HEK293 (cell line): ENCODE data around the gene ROBO1.
A peak's percentile ranks its signal among the peaks of the same experiment; 100 is the strongest.

Experiments
- CTCF ChIA-PET: fragments of 350-600 bp; formaldehyde crosslinking; extraction: SDS; loops from one replicate; lab custom pipeline; 2021; ENCODE audit warnings: antibody characterized with exemption; lab: Yijun Ruan, JAX
- POLR2A ChIA-PET: fragments of 300-600 bp; formaldehyde crosslinking; extraction: SDS; loops from one replicate; lab custom pipeline; 2020; ENCODE audit warnings: antibody characterized with exemption, inconsistent platforms; lab: Yijun Ruan, JAX
- H3K27ac ChIP-seq: fragments of 200-500 bp; sonication (Bioruptor generic); 2 replicates; pipeline ENCODE4 v1.5.1; 2014; ENCODE audit warnings: low read depth, low read length, control low read depth, inconsistent platforms; ENCODE audit errors: extremely low read depth
- H3K36me3 ChIP-seq, 2 experiments: fragments of 200-500 bp in 1 of 2; sonication (Bioruptor generic) in 1 of 2; 1 replicate in 1 of 2; 2 replicates in 1 of 2; pipeline ENCODE4 v1.5.1; 2014 to 2017; ENCODE audit warnings: inconsistent platforms in 2 of 2, low read length in 2 of 2; ENCODE audit not compliant: control insufficient read depth in 2 of 2, insufficient read depth in 1 of 2
- H3K4me1 ChIP-seq: fragments of 200-500 bp; sonication (Bioruptor generic); 2 replicates; pipeline ENCODE4 v1.5.1; 2014; ENCODE audit warnings: mild to moderate bottlenecking, low read length, inconsistent platforms; ENCODE audit not compliant: control insufficient read depth, insufficient read depth
- H3K4me3 ChIP-seq: 2 replicates; pipeline ENCODE4 v1.5.1; 2011; ENCODE audit warnings: low read depth, mild to moderate bottlenecking, control low read depth, low read length, moderate library complexity
- H3K9me3 ChIP-seq: fragments of 200-500 bp; sonication (Bioruptor generic); 2 replicates; pipeline ENCODE4 v1.5.1; 2014; ENCODE audit warnings: low read depth, low read length, inconsistent platforms; ENCODE audit not compliant: control insufficient read depth, insufficient read depth
- GLI4 ChIP-seq: fragments of 450-650 bp; formaldehyde crosslinking; IDR thresholded peaks from 2 replicates; pipeline ENCODE4 v1.5.1; 2016; ENCODE audit warnings: missing biosample characterization, missing genetic modification characterization
- KLF16 ChIP-seq: fragments of 450-650 bp; formaldehyde crosslinking; IDR thresholded peaks from 2 replicates; pipeline ENCODE4 v1.5.1; 2017; ENCODE audit warnings: missing biosample characterization, missing genetic modification characterization
- OSR2 ChIP-seq: fragments of 450-650 bp; formaldehyde crosslinking; IDR thresholded peaks from 2 replicates; pipeline ENCODE4 v1.5.1; 2016; ENCODE audit warnings: missing biosample characterization, missing genetic modification characterization
- PRDM6 ChIP-seq: fragments of 450-650 bp; formaldehyde crosslinking; IDR thresholded peaks from 2 replicates; pipeline ENCODE4 v1.5.1; 2017; ENCODE audit warnings: missing biosample characterization, missing genetic modification characterization
- REST ChIP-seq: fragments of 450-650 bp; formaldehyde crosslinking; IDR thresholded peaks from 2 replicates; pipeline ENCODE4 v1.5.1; 2016; ENCODE audit warnings: missing biosample characterization, missing genetic modification characterization
- TCF7L2 ChIP-seq: IDR thresholded peaks from 2 replicates; pipeline ENCODE4 v1.6.1; 2011; ENCODE audit warnings: low read depth, mild to moderate bottlenecking, inconsistent platforms, low read length, moderate library complexity, borderline replicate concordance
- YY1 ChIP-seq: fragments of 450-650 bp; formaldehyde crosslinking; IDR thresholded peaks from 2 replicates; pipeline ENCODE4 v1.5.1; 2018; ENCODE audit warnings: missing biosample characterization, missing genetic modification characterization
- ZBTB10 ChIP-seq: fragments of 450-650 bp; formaldehyde crosslinking; IDR thresholded peaks from 2 replicates; pipeline ENCODE4 v1.5.1; 2016; ENCODE audit warnings: missing biosample characterization, missing genetic modification characterization
- ZBTB48 ChIP-seq: fragments of 450-650 bp; formaldehyde crosslinking; IDR thresholded peaks from 2 replicates; pipeline ENCODE4 v1.5.1; 2016; ENCODE audit warnings: missing biosample characterization, missing genetic modification characterization
- ZFP37 ChIP-seq: fragments of 450-650 bp; formaldehyde crosslinking; IDR thresholded peaks from 2 replicates; pipeline ENCODE4 v1.5.1; 2016; ENCODE audit warnings: missing biosample characterization, missing genetic modification characterization
- ZNF114 ChIP-seq: fragments of 450-650 bp; formaldehyde crosslinking; IDR thresholded peaks from 2 replicates; pipeline ENCODE4 v1.5.0; 2017; ENCODE audit warnings: missing biosample characterization, missing genetic modification characterization
- ZNF138 ChIP-seq: fragments of 450-650 bp; formaldehyde crosslinking; IDR thresholded peaks from 2 replicates; pipeline ENCODE4 v1.5.1; 2016; ENCODE audit warnings: missing biosample characterization, missing genetic modification characterization, borderline replicate concordance
- ZNF18 ChIP-seq: fragments of 450-650 bp; formaldehyde crosslinking; IDR thresholded peaks from 2 replicates; pipeline ENCODE4 v1.5.1; 2016; ENCODE audit warnings: missing biosample characterization, missing genetic modification characterization
- ZNF19 ChIP-seq: fragments of 450-650 bp; formaldehyde crosslinking; IDR thresholded peaks from 2 replicates; pipeline ENCODE4; 2016; ENCODE audit warnings: missing biosample characterization, missing genetic modification characterization, low read depth
- ZNF239 ChIP-seq: fragments of 450-650 bp; formaldehyde crosslinking; IDR thresholded peaks from 2 replicates; pipeline ENCODE4 v1.5.1; 2016; ENCODE audit warnings: missing biosample characterization, missing genetic modification characterization
- ZNF354C ChIP-seq: fragments of 450-650 bp; formaldehyde crosslinking; IDR thresholded peaks from 2 replicates; pipeline ENCODE4 v1.5.1; 2016; ENCODE audit warnings: missing biosample characterization, missing genetic modification characterization, low read depth, borderline replicate concordance
- ZNF37A ChIP-seq: fragments of 450-650 bp; IDR thresholded peaks from 2 replicates; pipeline ENCODE4 v1.5.1; 2018; ENCODE audit warnings: missing biosample characterization, missing genetic modification characterization
- ZNF571 ChIP-seq: fragments of 450-650 bp; formaldehyde crosslinking; IDR thresholded peaks from 2 replicates; pipeline ENCODE4 v1.5.0; 2017; ENCODE audit warnings: missing biosample characterization, missing genetic modification characterization
- ZNF621 ChIP-seq: fragments of 450-650 bp; formaldehyde crosslinking; IDR thresholded peaks from 2 replicates; pipeline ENCODE4 v1.5.1; 2017; ENCODE audit warnings: missing biosample characterization, missing genetic modification characterization
- ZNF654 ChIP-seq: fragments of 450-650 bp; formaldehyde crosslinking; IDR thresholded peaks from 2 replicates; pipeline ENCODE4 v1.5.1; 2016; ENCODE audit warnings: low read depth, missing biosample characterization, missing genetic modification characterization
- ZNF658 ChIP-seq: fragments of 450-650 bp; formaldehyde crosslinking; IDR thresholded peaks from 2 replicates; pipeline ENCODE4; 2016; ENCODE audit warnings: missing biosample characterization, missing genetic modification characterization
- ZNF677 ChIP-seq: fragments of 450-650 bp; IDR thresholded peaks from 2 replicates; pipeline ENCODE4 v1.5.0; 2018; ENCODE audit warnings: missing biosample characterization, mild to moderate bottlenecking, missing genetic modification characterization, moderate library complexity
- ZNF791 ChIP-seq: fragments of 450-650 bp; formaldehyde crosslinking; IDR thresholded peaks from 2 replicates; pipeline ENCODE4 v1.5.1; 2016; ENCODE audit warnings: missing biosample characterization, missing genetic modification characterization
- ZNF837 ChIP-seq: fragments of 450-650 bp; formaldehyde crosslinking; IDR thresholded peaks from 2 replicates; pipeline ENCODE4 v1.5.1; 2016; ENCODE audit warnings: missing biosample characterization, missing genetic modification characterization
- ZSCAN5A ChIP-seq: fragments of 450-650 bp; formaldehyde crosslinking; IDR thresholded peaks from 2 replicates; pipeline ENCODE4 v1.5.1; 2016; ENCODE audit warnings: missing biosample characterization, missing genetic modification characterization
- ZXDB ChIP-seq: fragments of 450-650 bp; formaldehyde crosslinking; IDR thresholded peaks from 2 replicates; pipeline ENCODE4 v1.5.1; 2016; ENCODE audit warnings: missing biosample characterization, missing genetic modification characterization

ROBO1 gene

GRCh38 chr3:78879295-78879860 is 888.4 kb downstream of the ROBO1 start (continued):
- TF ChIP-seq ZSCAN5A (tag by site-specific recombination) = no peak
- TF ChIP-seq GLI4 = no peak
- TF ChIP-seq OSR2 = peak; percentile 45; the same call in 1 of the 2 replicates
- TF ChIP-seq TCF7L2 = no peak
- TF ChIP-seq ZNF37A (tag by site-specific recombination) = no peak
- no peak for TF ChIP-seq ZNF354C
- TF ChIP-seq ZNF791 = no peak
- no peak for TF ChIP-seq REST (tag by site-specific recombination)
- TF ChIP-seq ZNF138 = no peak

GRCh38 chr3:78878789-78879188 is 889.0 kb downstream of the ROBO1 start:
- POLR2A ChIA-PET = no interaction called here
- H3K4me1 ChIP-seq = peaks cover 4% of the 10 kb centered on the region; the same call in 1 of the 2 replicates
- no peak overlapping the region for H3K27ac ChIP-seq
- TF ChIP-seq KLF16 (tag by site-specific recombination) (no peak), ZXDB (tag by site-specific recombination) (no peak), ZNF837 (tag by site-specific recombination) (no peak), PRDM6 (tag by site-specific recombination) (no peak), ZFP37 (tag by site-specific recombination) (no peak), ZNF354C (no peak), ZBTB48 (no peak), ZNF658 (tag by site-specific recombination) (no peak), YY1 (tag by site-specific recombination) (no peak), ZNF114 (tag by site-specific recombination) (no peak), ZNF677 (tag by site-specific recombination) (no peak), ZNF18 (tag by site-specific recombination) (no peak), ZBTB10 (tag by site-specific recombination) (no peak), ZNF621 (no peak), ZNF19 (tag by site-specific recombination) (no peak), ZNF239 (tag by site-specific recombination) (no peak), ZNF571 (tag by site-specific recombination) (no peak), ZNF654 (tag by site-specific recombination) (no peak)

More at GRCh38 chr3:78878789-78879188, 889.0 kb downstream of the ROBO1 start:
- no peaks in the 10 kb centered on the region for H3K9me3 ChIP-seq
- no peak overlapping the region for H3K4me3 ChIP-seq
- CTCF ChIA-PET = no interaction called here
- H3K36me3 ChIP-seq = no peaks in the 10 kb centered on the region
